GM13977 (cell line): Measurements from ENCODE around the gene RASAL2.
"Not testable (repeated sequence)": the region's sequence is repeated elsewhere in the genome, so short reads cannot be mapped to it uniquely, and the experiment has no call there.

Source experiments
- DNase-seq: peaks from one replicate; pipeline ENCODE4 v3.0.0; 2012; ENCODE audit warnings: low spot score
- CTCF ChIP-seq: IDR thresholded peaks from 2 replicates; pipeline ENCODE4 v1.5.1; 2012; ENCODE audit warnings: mild to moderate bottlenecking, control low read depth; ENCODE audit not compliant: insufficient read depth; ENCODE audit errors: extremely low read depth, missing control alignments
- in situ Hi-C: fragments of 300-500 bp; cut with MboI; formaldehyde crosslinking; loops from one replicate; pipeline ENCODE4 v1.12.0; 2022; ENCODE audit warnings: low sequenced_read_pairs, low pct_unique_long_range_greater_than_20kb, mixed read lengths, inconsistent platforms; ENCODE audit not compliant: unreplicated experiment

The RASAL2 gene

GRCh38 chr1:178243890-178244289, 150.0 kb downstream of the RASAL2 start:
- in situ Hi-C loops = no loop called here
- no peak for DNase-seq
- no peak for TF ChIP-seq CTCF

- DNase-seq, in situ Hi-C loops: not testable (repeated sequence)
These were observed 154.4 kb downstream of the RASAL2 start for GRCh38 chr1:178248284-178248683.

- in situ Hi-C loops, DNase-seq: not testable (repeated sequence)
These were observed 159.7 kb downstream of the RASAL2 start for GRCh38 chr1:178253581-178253980.

- TF ChIP-seq CTCF = no peak
- in situ Hi-C loops = no loop called here
These were observed 160.5 kb downstream of the RASAL2 start for GRCh38 chr1:178254433-178254832.

GRCh38 chr1:178258536-178258935, 164.6 kb downstream of the RASAL2 start:
- TF ChIP-seq CTCF = no peak
- no peak for DNase-seq
- in situ Hi-C loops = no loop called here

More at GRCh38 chr1:178254433-178254832, 160.5 kb downstream of the RASAL2 start:
- no peak for DNase-seq

GRCh38 chr1:178262120-178262500, 168.2 kb downstream of the RASAL2 start:
- in situ Hi-C loops = no loop called here
- TF ChIP-seq CTCF = no peak
- no peak for DNase-seq

GRCh38 chr1:178263341-178263740, 169.4 kb downstream of the RASAL2 start:
- no peak for TF ChIP-seq CTCF
- in situ Hi-C loops = no loop called here
- DNase-seq = no peak

- DNase-seq = no peak
- TF ChIP-seq CTCF = no peak
- in situ Hi-C loops = no loop called here
These were observed 172.2 kb downstream of the RASAL2 start for GRCh38 chr1:178266113-178266512.
